HG03045 (cell line): ENCODE data around the gene URB1.
"Not testable (repeated sequence)": the region's sequence is repeated elsewhere in the genome, so short reads cannot be mapped to it uniquely, and the experiment has no call there.

Experiments used
- ATAC-seq: cut with Tn5 transposase; IDR thresholded peaks from one replicate; pipeline ENCODE4 v1.9.1; 2021; ENCODE audit warnings: mild to moderate bottlenecking, moderate library complexity; ENCODE audit not compliant: unreplicated experiment

The URB1 gene

GRCh38 chr21:32320059-32320458, 72.8 kb downstream of the URB1 start:
- no peak for ATAC-seq

- no peak for ATAC-seq
Measured at GRCh38 chr21:32319012-32319411, 73.8 kb downstream of the URB1 start.

- ATAC-seq, result no peak
Measured at GRCh38 chr21:32317726-32318125, 75.1 kb downstream of the URB1 start.

- no peak for ATAC-seq
Measured at GRCh38 chr21:32316361-32317215, 76.2 kb downstream of the URB1 start.

GRCh38 chr21:32315511-32316281, 77.1 kb downstream of the URB1 start:
- ATAC-seq, result no peak

GRCh38 chr21:32314806-32315205, 78.0 kb downstream of the URB1 start:
- no peak for ATAC-seq

GRCh38 chr21:32312976-32313375, 79.8 kb downstream of the URB1 start:
- no peak for ATAC-seq

GRCh38 chr21:32312326-32312725, 80.5 kb downstream of the URB1 start:
- ATAC-seq, result no peak

GRCh38 chr21:32311621-32312020, 81.2 kb downstream of the URB1 start:
- no peak for ATAC-seq

GRCh38 chr21:32310976-32311375, 81.8 kb downstream of the URB1 start:
- not testable (repeated sequence) for ATAC-seq

GRCh38 chr21:32309906-32310460, 82.8 kb downstream of the URB1 start:
- ATAC-seq, result no peak

GRCh38 chr21:32308696-32309095, 84.1 kb downstream of the URB1 start:
- ATAC-seq, result no peak

- no peak for ATAC-seq
Measured at GRCh38 chr21:32307706-32308105, 85.1 kb downstream of the URB1 start.

- no peak for ATAC-seq
Measured at GRCh38 chr21:32306021-32306780, 86.6 kb downstream of the URB1 start.

GRCh38 chr21:32304998-32305397, 87.8 kb downstream of the URB1 start:
- no peak for ATAC-seq

GRCh38 chr21:32303385-32303784, 89.4 kb downstream of the URB1 start:
- ATAC-seq, result no peak

- no peak for ATAC-seq
Measured at GRCh38 chr21:32302560-32302959, 90.3 kb downstream of the URB1 start.

GRCh38 chr21:32301596-32301995, 91.2 kb downstream of the URB1 start:
- ATAC-seq, result no peak

- no peak for ATAC-seq
Measured at GRCh38 chr21:32300117-32300681, 92.6 kb downstream of the URB1 start.

- ATAC-seq, result no peak
Measured at GRCh38 chr21:32299695-32300094, 93.1 kb downstream of the URB1 start.

- no peak for ATAC-seq
Measured at GRCh38 chr21:32298658-32299081, 94.1 kb downstream of the URB1 start, which contains the start of gene MRAP. Gene MRAP, plus strand, starts transcription at chr21:32298855. Its CDS starts 117 bp downstream, at chr21:32298972.
